ENCODE measurements around the gene SEC23A. TPM values are rescaled to one million over a fixed set of nuclear protein-coding genes. Genes with fewer than 3 reads are reported as not detected.
A peak's percentile ranks its signal among the peaks of the same experiment; 100 is the strongest.
"Not testable (repeated sequence)": the region's sequence is repeated elsewhere in the genome, so short reads cannot be mapped to it uniquely, and the experiment has no call there.

SEC23A gene
- total RNA-seq, 4 donors from 2014 or later: 59.4 to 77.9 (median 67.4) TPM

DNA sequence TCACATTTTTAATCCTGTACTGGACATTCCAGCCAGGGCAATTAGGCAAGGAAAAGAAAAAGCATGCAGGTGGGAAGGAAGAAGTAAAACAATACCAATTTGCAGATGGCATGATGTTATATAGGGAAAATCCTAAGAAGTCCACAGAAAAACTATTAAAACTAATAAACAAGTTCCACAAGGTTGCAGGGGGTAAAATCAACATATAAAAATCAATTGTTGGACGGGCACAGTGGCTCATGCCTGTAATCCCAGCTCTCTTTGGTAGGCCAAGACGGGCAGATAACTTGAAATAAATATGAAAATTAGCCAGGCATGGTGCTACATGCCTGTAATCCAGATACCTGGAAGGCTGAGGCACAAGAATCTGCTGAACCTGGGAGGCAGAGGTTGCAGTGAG lies 31.9 kb downstream of the SEC23A start:
- H3K4me1 ChIP-seq: no peaks in the 10 kb centered on the region
- 91 to 98% methylated on average over 2 of the region's 2 CpGs for WGBS, 2 donors
- H3K36me3 ChIP-seq: peaks cover 28 to 31% of the 10 kb centered on the region in 2 donors
- no peak for DNase-seq
- H3K4me3 ChIP-seq (replicated peaks in 1 of 3): no peak overlapping the region
- no peak for TF ChIP-seq POLR2A (IDR thresholded peaks at IDR 0.05)
- TF ChIP-seq, protein P1, sequence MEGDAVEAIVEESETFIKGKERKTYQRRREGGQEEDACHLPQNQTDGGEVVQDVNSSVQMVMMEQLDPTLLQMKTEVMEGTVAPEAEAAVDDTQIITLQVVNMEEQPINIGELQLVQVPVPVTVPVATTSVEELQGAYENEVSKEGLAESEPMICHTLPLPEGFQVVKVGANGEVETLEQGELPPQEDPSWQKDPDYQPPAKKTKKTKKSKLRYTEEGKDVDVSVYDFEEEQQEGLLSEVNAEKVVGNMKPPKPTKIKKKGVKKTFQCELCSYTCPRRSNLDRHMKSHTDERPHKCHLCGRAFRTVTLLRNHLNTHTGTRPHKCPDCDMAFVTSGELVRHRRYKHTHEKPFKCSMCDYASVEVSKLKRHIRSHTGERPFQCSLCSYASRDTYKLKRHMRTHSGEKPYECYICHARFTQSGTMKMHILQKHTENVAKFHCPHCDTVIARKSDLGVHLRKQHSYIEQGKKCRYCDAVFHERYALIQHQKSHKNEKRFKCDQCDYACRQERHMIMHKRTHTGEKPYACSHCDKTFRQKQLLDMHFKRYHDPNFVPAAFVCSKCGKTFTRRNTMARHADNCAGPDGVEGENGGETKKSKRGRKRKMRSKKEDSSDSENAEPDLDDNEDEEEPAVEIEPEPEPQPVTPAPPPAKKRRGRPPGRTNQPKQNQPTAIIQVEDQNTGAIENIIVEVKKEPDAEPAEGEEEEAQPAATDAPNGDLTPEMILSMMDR (IDR thresholded peaks at IDR 0.05): no peak
- intact Hi-C loops (cut with DNase I): no loop called here
- no peaks in the 10 kb centered on the region for H3K9me3 ChIP-seq
- no peaks in the 10 kb centered on the region for H3K27me3 ChIP-seq
- no peak overlapping the region for H3K27ac ChIP-seq

DNA sequence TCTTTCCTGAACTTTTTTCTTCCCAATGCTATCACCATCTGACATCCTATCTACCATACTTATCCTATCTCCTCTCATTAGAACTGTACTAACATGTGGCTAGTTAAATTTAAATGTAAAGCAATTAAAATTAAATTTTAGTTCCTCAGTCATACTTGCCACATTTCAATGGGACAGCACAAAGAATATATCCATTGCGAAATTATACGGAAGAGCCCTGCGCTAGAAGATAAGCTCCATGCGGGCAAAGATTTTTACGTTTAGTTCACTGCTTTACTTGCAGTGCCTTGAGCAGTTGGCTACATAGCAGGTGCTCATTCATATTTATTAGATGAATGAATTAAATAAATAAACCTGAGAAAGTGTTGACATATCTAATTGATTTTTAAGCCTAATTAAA lies 33.1 kb downstream of the SEC23A start:
- Histone ChIP-seq H3K4me1 (no peaks in the 10 kb centered on the region), H3K27me3 (no peaks in the 10 kb centered on the region), H3K9me3 (no peaks in the 10 kb centered on the region), H3K27ac (no peak overlapping the region), H3K4me3 (replicated peaks in 1 of 3) (no peak overlapping the region), H3K36me3 (peaks cover 29 to 31% of the 10 kb centered on the region in 2 donors)
- TF ChIP-seq, protein P1 (IDR thresholded peaks at IDR 0.05): no peak
- TF ChIP-seq POLR2A (IDR thresholded peaks at IDR 0.05): no peak
- intact Hi-C loops (cut with DNase I): no loop called here
- 99 to 100% methylated on average over 5 of the region's 5 CpGs for WGBS, 2 donors
- no peak for DNase-seq

DNA sequence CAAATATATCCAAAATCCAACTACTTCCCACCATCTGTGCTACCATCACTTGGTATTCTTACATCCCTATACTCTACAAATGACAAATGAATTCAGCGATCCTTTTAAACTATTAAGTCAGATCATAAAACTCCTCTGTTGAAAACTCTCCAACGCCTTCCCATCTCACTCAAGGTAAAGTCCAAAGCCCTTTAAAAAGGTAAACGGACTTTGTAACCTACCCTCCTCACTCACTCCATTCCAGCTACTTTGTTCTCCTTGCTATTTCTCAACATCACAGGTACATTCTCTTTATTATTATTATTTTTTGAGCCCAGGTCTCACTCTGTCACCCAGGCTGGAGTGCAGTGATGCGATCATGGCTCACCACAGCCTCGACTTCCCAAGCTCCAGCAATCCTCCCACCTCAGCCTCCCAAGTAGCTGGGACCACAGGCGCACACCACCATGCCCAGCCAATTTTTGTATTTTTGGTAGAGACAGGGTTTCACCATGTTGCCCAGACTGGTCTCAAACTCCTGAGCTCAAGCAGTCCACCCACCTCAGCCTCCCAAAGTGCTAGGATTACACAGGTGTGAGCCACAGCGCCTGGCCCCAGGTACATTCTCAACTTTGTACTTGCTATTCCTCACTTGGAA lies 33.7 kb downstream of the SEC23A start:
- H3K4me1 ChIP-seq; H3K27ac ChIP-seq; H3K4me3 ChIP-seq (replicated peaks in 1 of 3); intact Hi-C loops (cut with DNase I); H3K27me3 ChIP-seq; H3K9me3 ChIP-seq; DNase-seq: not testable (repeated sequence)
- 96 to 97% methylated on average over 7 of the region's 7 CpGs for WGBS, 2 donors
- peaks cover 26 to 33% of the 10 kb centered on the region in 2 donors for H3K36me3 ChIP-seq

DNA sequence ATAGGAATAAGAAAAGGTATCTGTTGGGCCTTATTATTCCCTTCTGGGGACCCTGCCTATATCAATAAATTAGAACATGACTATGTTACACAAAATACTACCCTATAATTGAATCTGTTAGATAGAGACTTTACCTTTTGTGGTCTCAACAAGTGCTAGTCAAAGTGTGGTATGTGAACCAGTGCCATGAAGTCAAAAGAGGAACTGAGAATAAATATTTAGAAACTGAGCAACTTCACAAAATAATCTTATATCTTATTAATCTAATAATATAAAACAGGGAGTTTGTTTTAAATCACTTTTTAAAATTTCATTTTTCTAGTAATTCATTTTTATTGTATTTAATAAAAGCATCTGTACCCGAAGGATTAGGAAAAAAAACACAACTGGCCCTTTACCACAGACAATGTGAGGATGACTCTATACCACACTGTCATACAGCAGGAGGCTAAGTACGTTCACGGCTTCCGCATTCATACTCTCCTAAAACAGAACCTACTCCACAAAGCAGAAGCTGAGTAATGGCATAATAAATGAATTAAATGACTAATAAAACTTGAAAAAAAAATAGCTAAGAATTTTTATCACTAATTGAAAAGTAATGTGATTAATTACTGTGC lies 42.1 kb downstream of the SEC23A start:
- TF ChIP-seq, protein P1 (IDR thresholded peaks at IDR 0.05): no peak
- no peak for TF ChIP-seq POLR2A (IDR thresholded peaks at IDR 0.05)
- Histone ChIP-seq H3K27me3 (no peaks in the 10 kb centered on the region), H3K36me3 (peaks cover 14 to 15% of the 10 kb centered on the region in 2 donors), H3K9me3 (no peaks in the 10 kb centered on the region), H3K4me3 (replicated peaks in 1 of 3) (no peak overlapping the region), H3K27ac (no peak overlapping the region), H3K4me1 (no peaks in the 10 kb centered on the region)
- 94 to 97% methylated on average over 4 of the region's 4 CpGs for WGBS, 2 donors
- intact Hi-C loops (cut with DNase I): no loop called here
- DNase-seq: no peak

DNA sequence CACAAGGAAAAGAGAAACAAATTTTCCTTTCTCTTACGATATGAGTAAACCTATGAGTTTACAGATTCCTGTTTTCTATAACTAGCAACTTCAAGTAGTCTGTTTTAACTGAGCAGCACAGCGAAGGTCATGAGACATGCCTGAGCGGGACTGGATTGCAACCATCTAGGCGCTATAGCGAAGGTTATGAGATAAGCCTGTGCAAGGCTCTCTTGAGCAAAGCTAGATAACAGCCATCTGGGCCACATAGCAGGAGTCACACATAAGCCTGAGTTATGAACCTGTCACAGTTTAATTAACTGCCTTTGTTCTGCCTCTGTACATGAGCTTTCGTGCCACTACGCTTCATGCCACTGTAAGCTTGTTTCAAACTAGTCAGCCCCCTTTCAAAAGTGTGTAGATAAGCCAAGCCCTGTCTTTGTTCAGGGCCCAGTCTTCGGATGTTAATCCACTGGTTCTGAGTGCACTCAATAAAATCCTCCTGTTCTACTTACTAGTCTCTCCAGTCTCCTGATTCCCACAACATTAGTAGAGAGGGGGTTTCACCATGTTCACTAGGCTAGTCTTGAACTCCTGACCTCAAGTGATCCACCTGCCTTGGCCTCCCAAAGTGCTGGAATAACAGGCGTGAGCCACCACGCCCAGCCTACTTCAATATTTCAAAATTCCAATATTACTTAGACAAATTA lies 47.1 kb downstream of the SEC23A start:
- Histone ChIP-seq H3K4me3 (replicated peaks in 1 of 3) (no peak overlapping the region), H3K27me3 (no peaks in the 10 kb centered on the region), H3K9me3 (no peaks in the 10 kb centered on the region), H3K4me1 (peaks cover 0 to 9% of the 10 kb centered on the region in 2 donors), H3K36me3 (peaks cover 14 to 28% of the 10 kb centered on the region in 2 donors), H3K27ac (no peak overlapping the region)
- TF ChIP-seq, protein P1 (IDR thresholded peaks at IDR 0.05): no peak
- no peak for TF ChIP-seq POLR2A (IDR thresholded peaks at IDR 0.05)
- DNase-seq: no peak
- intact Hi-C loops (cut with DNase I): no loop called here
- WGBS, 2 donors: 88 to 92% methylated on average over 10 of the region's 10 CpGs

DNA sequence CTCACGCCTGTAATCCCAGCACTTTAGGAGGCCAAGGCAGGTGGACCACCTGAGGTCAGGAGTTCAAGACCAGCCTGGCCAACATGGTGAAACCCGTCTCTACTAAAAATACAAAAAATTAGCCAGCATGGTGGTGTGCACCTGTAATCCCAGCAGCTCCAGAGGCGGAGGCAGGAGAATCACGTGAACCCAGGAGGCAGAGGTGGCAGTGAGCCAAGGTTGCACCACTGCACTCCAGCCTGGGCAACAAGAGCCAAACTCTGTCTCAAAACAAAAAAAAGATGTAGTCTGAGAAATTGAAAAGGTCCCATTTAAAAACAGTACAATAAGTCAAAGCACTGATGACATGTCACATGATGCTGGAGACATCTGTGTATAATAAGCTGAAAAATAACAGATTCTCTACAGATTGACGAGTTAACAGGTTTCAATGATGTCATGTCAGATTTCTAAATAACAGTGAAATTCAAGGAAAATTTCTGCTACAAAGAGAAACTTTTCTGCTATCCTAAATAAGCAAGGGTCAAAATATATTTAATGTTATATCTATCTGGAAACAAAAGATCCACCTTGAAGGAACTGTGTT lies 50.1 kb downstream of the SEC23A start:
- H3K9me3 ChIP-seq; H3K27me3 ChIP-seq; H3K4me1 ChIP-seq; DNase-seq; H3K4me3 ChIP-seq (replicated peaks in 1 of 3); intact Hi-C loops (cut with DNase I): not testable (repeated sequence)
- peaks cover 22 to 36% of the 10 kb centered on the region in 2 donors for H3K36me3 ChIP-seq
- WGBS, 2 donors: 90% methylated on average over 5 of the region's 5 CpGs
- peak overlapping the region in 1 of 3 donors; percentile 6 for H3K27ac ChIP-seq
